GM21825 (cell line): ENCODE data around the gene PSMB10.
"Not testable (repeated sequence)": the region's sequence is repeated elsewhere in the genome, so short reads cannot be mapped to it uniquely, and the experiment has no call there.

Experiments used
- ATAC-seq: cut with Tn5 transposase; IDR thresholded peaks from one replicate; pipeline ENCODE4 v1.9.1; 2021; ENCODE audit warnings: mild to moderate bottlenecking, moderate library complexity; ENCODE audit not compliant: unreplicated experiment

The PSMB10 gene

DNA sequence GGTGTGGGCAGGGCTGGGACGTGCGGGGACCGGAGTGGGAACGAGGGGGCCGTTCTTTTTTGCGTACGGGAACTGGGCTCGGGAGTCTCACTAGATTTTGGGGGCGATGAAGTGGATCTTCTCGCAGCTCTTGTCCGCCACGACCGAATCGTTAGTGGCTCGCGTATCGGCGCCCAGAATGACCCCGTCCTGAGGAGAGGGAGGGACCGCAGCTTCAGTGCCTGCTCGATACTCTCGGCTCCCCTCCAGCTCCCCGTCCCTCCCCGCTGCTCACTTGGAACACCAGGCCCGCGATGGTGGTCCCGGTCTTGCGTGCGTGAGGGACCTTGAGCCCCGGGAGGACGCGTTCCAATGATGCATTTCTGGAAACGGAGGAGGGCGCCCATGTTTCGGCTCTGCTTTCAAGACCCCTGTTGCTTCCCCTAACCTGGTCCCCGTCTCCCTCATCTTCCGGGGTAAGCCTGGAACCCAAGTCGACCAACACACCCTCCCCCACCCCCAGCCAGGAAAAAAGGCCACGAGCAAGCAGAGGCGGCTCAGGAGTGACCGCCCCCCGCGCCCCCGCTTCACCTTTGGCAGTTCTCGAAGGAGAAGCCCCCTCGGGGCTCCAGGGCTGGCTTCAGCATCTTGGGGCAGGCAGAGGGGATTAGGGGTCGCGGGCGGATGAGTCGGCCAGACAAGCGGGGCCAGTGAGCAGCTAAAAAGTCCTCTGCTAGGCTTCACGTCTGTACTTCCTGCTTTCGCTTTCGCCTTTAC lies at the start of gene PSMB10:
PSMB10 (minus strand) TSS at position 727 of the 756 bp plus-strand sequence; CDS start at position 626, 101 bp downstream.
- ATAC-seq: peak; percentile 3

DNA sequence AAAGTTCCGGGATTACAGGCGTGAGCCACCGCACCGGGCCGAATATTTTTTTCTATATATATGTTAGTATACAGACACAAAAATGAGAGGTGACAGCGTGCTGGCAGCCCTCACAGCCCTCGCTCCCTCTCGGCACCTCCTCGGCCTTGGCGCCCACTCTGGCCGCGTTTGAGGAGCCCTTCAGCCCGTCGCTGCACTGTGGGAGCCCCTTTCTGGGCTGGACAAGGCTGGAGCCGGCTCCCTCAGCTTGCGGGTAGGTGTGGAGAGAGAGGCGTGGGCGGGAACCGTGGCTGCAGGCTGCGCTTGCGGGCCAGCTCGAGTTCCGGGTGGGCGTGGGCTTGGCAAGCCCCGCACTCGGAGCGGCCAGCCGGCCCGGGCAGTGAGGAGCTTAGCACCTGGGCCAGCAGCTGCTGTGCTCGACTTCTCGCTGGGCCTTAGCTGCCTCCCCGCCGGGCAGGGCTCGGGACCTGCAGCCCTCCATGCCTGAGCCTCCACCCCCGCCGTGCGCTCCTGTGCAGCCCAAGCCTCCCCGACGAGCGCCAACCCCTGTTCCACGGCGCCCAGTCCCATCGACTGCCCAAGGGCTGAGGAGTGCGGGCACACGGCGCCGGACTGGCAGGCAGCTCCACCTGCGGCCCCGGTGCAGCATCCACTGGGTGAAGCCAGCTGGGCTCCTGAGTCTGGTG lies 45.5 kb upstream of the PSMB10 start:
- no peak for ATAC-seq

DNA sequence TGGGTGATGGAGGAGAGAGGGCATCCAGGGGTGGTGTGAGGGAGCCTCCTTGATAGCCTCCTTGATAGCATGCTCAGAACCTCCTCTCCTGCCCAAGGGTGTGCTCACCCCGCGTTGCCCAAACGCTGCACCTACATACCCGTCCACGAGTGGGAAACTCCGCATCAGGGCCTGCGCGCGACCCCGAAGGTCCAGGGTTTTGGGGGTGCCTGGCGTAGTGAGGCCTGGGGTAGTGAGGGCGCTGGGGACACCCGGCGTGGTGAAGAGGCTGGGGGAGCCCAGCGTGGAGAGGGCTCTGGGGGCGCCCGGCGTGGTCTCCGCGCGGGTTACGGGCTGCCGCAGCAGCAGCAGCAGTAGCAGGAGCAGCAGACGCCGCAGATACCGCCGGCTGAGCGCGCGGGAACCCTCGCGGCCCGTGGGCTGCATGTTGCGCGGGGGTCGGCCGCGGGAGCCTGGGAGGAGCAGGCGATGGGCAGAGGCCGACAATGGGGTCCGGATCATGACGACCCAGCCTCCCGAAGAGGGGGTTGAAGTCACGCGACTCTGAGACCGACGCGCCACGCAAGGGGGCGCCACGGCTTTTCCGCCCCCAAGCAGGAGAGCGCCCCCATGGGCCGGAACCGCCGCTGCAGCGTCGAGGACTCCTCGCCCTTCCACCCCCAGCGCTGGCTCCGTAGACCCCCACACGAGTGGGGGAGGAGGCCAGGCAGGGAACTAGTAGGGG lies 43.5 kb upstream of the PSMB10 start, which contains the start of gene DPEP3:
DPEP3 (minus strand) TSS at position 545 of the 724 bp plus-strand sequence; CDS start at position 426, 119 bp downstream.
- no peak for ATAC-seq

DNA sequence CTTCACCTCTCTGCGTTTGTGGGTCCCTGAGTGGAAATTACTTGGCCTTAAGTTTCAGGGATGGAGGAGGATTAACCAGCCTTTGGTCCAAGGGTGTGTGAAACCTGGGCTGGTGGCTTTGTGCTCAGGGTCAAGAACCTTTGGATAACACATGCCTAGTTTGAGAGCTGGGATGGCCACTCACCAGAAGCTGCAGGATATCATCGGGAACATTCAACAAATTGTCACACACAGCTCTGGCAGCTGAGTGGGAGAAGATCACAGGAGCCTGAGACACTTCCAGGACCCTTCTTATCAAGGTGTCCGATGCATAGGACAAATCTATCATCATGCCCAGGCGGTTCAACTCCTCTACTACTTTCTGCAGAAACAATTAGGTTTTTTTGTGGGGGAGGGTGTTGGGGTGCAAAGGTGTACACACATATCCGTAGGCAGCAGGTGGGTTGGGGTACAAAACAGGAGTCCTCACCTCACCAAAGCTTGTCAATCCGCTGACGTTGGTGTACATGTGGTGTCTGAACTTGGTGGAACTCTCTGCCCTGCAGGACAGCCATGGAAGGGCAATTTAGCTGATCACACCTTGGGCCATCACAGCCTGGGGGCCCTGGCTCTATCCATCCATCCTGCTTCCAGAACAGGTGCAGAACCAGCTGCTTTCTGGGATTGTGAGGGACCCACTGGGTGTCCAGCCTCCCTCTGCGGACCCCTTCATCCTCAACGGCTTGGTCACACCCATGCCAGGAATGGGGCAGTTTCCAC lies 41.0 kb upstream of the PSMB10 start:
- no peak for ATAC-seq

DNA sequence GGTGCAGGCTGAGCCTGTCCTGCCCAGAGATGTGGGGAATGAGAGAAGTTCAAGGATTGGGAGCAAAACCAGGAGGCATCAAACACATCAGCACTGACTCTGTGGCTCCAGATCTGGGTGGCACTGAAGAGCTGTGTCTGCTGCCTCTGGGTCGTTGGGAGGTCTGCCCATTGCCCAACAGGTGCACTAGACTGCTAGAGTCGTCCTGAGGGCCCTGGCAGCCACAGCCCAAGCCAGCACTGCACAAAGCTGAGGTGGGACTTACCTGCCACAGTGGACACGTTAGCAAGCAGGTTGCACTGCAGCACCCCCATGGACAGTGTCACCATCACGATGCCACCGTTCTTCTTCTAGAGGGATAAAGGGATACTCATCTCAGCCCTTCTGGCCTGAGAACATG lies 40.4 kb upstream of the PSMB10 start:
- no peak for ATAC-seq

DNA sequence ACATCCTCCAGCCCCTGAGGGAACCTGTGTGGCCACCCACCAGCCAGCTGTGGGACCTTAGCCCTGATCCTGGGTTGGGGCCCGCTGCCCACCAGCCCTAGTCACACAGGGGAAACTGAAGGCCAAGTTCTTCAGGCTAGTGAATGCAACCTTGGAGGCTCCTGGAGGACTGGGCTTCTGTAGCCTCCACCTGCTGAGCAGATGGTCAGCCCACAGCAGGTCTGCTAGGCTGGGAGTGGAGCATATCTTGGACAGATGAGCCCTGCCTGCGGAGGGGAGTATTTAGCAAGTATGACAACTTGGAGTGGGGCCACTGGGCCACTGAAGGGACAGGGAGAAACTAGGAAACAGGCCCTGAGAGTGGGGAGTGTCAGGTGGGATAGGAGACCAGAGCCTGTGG lies 39.6 kb upstream of the PSMB10 start:
- no peak for ATAC-seq

DNA sequence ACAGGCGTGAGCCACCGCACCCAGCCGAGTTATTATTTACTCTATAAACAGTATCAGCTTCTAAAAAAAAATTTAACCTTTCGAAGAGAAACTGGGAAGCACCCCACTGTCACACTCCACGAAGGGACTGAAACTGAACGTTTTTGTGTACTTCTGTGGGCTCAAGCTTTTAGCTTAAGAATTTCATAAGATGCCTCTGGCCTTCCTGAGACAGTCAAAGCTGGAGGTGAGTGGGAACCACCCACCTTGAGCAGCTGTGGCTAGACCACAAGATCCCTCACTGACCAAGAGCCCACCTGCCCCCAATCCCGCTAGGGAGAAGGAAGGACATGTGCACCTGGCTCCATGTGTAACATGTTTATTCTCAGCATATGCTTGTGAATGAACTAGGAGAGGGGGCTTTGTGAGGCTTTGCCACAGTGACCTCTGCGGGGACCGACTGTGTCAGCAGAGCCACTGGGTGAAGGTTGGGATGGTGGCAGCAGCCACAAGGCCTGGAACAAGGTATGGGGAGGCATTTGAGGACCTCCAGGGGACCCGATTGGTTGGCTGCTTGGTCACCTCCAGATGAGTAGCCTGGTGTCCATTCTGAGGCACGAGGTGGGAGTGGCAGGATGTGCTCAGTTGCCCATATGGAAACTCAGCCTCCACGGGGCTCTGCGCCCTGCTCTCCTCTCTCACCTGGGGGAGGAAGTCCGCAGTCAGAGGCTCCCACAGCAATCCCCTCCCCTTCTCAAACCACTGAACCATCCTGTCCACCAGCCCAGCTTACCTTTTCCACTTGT lies 38.9 kb upstream of the PSMB10 start:
- ATAC-seq: no peak

DNA sequence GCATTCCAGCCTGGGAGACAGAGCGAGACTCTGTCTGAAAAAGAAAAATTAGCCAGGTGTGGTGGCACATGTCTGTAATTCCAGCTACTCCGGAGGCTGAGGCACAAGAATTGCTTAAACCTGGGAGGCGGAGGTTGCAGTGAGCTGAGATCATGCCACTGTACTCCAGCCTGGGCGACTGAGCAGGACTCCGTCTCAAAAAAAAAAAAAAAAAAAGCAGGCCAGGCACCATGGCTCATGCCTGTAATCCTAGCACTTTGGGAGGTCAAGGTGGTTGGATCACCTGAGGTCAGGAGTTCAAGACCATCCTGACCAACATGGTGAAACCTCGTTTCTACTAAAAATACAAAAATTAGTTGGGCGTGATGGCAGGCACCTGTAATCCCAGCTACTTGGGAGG lies 35.6 kb upstream of the PSMB10 start:
- ATAC-seq: not testable (repeated sequence)

DNA sequence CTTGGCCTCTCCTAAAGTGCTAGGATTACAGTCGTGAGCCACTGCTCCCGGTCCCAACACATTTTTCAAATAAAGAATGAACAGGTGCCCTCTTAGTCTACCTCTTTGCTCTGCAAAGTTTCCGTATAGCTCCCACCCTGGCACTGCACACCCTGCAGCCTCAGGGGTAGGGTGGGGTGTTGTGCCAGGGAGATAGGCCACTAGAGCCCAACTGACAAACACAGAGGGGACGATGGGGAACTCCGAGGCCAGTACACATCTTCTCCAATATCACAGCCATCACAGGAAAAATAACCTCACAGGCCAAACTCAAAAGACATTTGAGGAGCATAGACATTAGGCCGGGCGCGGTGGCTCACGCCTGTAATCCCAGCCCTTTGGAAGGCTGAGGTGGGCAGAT lies 34.5 kb upstream of the PSMB10 start:
- no peak for ATAC-seq

DNA sequence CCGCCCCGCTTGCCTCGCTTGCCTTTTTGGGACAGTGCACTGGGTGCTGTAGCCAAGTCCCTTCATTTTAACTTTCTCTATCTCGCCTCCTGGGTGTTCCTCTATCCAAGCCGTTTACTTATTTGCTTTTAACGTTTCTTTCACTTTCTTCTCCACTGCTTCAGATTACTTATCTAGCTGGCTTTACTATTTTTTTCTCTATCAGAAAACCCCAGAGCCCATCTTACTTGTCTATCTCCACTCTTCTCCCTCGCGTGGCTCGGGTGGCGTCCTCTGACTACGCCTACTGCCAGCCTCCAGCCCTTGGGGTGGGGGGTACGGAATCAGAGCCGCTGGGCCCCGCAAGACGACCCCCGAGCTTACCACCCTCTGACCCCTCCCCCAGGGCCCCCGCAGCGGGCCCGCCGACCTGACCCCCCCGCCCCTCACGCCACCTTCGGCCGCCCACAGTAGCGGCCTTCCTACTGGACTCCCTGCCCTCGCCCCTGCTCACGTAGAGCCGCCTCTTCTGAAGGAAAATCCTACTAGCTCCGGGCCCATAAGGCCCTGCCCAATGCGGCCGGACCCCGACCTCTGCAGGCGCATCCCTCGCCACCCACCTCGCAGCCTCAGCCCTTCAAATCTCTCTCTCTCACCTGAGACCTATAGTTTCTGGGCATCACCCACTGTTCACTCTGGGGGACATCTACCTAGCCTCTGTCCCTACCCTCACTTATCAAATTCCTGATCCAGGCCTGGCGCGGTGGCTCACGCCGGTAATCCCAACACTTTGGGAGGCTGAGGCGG lies 32.8 kb upstream of the PSMB10 start:
- ATAC-seq: no peak

DNA sequence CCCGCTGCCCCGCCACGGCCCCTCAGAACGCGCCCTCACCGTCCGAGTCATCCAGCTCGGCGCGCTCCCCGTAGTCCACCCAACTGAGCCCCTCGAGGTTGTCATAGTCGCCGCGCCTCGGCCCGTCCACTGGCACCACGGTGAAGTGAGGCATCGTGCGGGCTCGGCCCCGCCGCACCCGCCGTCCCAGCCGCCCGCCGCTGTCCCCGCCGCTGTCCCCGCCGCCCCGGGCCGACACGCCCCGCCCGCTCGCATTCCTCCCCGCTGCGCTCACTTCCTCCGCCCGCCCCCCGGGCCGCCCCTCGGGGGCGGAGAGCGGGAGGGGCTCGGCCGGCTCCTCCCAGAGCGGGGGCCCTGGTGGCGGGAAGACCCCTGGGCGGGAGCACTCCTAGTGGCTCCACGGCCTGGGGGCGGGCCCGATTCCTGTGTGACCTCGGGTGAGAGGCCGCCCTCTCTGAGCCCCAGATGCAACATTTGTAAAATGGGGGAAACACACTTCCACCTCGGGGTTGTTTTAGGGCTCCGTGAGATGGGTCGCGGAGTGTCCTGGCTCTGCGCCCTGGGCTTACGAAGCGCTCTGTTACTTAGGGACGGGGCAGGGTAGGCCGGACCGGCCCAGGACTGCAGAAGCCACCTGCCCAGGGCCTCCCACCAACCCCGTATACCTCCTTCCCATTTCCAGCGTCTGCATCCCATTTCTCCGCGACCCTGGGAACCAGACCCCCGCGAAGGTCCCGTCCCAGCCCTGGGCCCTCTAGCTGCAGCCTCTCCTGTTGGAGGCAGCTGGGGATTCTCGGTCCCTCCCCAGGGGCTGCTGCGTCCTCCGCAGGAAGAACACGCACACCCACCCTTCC lies 32.0 kb upstream of the PSMB10 start, which contains the start of gene SLC12A4:
SLC12A4 (minus strand) TSS at position 238 of the 854 bp plus-strand sequence; CDS start at position 154, 84 bp downstream.
- ATAC-seq: peak; percentile 87

DNA sequence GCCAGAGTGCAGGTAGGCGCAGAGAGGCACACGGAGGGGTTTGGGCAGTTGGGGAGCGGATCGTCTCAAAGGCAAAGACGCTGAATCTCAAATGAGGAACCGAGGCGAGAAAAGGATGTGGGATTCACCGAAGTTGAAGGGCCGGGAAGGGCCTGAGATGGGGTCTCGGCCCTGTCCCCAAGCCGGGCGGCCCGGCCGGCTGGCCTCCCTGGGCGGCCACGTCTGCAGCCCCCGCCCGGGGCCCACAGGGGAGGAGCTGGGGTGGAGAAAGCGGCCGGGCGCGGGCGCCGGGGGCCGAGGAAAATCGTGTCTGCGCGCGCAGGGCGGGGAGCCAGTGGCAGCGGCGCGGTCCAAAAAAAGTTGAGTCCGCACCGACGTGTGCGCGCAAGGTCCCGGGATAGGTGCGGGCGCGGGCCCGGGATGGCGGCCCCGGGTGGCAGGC lies 31.3 kb upstream of the PSMB10 start:
- peak; percentile 22 for ATAC-seq

DNA sequence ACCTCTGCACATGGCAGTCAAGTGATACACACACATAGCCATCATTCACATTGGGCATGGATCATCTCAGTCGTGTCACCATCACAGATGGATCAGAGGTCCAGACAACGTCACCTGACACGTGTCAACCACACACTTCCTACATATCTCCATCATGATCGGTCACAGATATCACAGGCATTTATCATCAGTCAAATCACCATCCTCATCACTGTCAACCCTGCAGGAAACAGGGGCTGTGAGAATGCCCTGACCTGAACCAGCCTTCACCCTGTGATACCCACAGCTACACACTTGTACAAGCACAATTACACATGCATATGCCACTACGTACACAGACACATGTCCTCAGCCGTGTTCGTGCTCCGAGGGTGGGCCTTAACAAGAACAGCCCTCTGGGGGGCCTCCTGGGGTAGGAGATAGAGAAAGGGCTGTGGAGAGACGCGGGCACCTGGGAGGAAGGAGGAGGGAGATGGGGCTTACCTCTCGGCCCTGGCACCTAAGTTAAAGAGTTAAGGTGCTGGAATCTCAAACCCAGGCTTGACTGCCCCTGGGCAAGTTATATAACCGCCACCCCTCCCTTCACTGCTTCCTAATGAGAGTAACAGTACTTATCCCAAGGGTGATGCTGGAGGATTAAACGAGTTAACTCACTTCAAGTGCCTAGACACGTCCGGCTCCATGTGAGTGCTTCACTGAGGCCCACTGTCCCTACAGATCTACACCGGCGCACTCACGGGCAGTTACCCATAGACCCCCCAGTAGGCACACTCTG lies 30.7 kb upstream of the PSMB10 start:
- ATAC-seq: no peak

DNA sequence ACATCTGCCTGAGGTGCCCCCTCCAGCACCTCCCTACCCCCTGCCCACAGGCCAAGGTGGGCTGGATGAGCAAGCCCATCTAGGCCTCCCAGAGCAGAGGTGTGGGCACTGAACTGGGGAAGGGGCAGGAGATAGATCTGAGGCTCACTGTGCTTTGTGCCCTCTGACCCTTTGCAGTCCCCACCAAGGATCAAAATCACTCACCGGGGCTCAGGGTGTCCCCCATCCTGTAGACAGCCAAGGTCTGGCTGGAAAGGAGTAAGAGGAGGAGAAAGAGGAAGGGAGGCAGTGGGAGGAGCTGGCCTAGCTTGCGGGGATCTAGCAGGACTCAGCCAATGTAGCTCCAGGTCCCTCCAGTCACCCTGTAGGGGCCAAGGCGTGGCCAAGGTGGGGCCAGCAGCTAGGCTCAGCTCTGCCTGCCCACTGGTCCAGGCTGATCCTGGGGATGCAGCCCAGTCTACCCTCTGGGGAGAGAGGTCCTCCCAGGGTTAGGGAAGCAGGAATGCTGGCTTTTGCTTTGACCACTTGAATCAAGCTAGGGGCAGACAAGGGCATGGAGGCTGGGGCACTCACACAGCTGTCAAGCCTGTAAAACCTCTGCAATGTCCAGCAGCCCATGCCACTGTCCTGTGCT lies 30.0 kb upstream of the PSMB10 start:
- ATAC-seq: no peak

DNA sequence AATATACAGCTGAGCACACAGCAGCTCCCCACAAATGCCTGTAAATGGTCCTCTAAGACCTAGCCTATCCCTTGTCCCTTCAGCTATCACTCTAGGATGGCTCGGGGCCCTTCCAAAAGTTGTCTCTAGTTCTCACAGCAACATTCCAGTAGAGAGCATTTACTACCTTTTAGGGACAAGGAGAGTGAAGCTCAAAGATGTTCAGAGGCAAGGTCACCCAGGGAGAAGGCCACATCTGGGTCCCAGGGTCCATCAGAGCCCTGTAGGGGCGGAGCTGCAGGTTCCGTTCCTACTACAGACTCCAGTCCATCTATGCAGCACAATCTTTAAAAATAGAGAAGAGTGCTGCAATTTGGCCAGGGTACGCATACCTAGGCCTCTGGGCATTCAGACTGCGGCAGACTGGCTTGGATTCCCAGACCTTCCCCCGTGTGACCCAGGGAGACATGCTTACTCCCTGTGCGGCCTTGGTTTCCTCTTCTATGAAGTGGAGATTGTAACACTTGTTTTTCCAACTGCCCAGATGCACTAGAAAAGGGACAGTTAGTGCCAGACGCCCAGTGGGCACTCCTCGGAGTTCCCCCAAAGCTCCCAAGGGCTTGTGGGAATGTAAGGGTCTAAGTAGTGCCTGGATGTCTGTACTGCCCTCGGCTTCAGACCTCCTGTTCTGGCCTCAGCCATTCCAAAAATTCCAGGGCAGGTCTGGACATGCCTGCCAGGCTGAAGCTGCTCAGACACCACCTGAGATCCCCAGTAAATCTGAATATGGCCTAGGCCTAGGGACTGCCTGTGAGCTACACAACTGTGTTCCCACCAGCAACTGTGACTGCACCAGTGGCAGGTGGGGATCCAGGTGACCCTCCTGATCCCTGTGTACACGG lies 29.3 kb upstream of the PSMB10 start:
- no peak for ATAC-seq
